ENCODE measurements around the gene HS1BP3.

GRCh38 chr2:20647211-20647610, 3.7 kb downstream of the HS1BP3 start:
- TF ChIP-seq MAX (IDR thresholded peaks at IDR 0.05) = no peak
- no peak for TF ChIP-seq EP300 (IDR thresholded peaks at IDR 0.05; ENCODE audit: borderline replicate concordance)
- no peak for TF ChIP-seq ZBTB7A (IDR thresholded peaks at IDR 0.05; ENCODE audit: low read depth)
- no peak for TF ChIP-seq YY1 (IDR thresholded peaks at IDR 0.05; ENCODE audit: low read depth)
- no peak for TF ChIP-seq TAF1 (IDR thresholded peaks at IDR 0.05; ENCODE audit: low read depth)
- no peak for TF ChIP-seq CREB1 (IDR thresholded peaks at IDR 0.05; ENCODE audit: low read depth)
- TF ChIP-seq REST (IDR thresholded peaks at IDR 0.05; ENCODE audit: low read depth) = no peak
- TF ChIP-seq USF1 (IDR thresholded peaks at IDR 0.05) = no peak
- TF ChIP-seq EGR1 (IDR thresholded peaks at IDR 0.05) = no peak
- no peak for TF ChIP-seq CEBPB (IDR thresholded peaks at IDR 0.05)
- no peak for TF ChIP-seq RAD21 (IDR thresholded peaks at IDR 0.05; ENCODE audit: low read depth)
- TF ChIP-seq NFIC (IDR thresholded peaks at IDR 0.05) = no peak
